ENCODE results near the gene CADM2.

Gene CADM2

GRCh38 chr3:85554153-85554552 lies 595.4 kb downstream of the CADM2 start:
- no peak for TF ChIP-seq CTCF (IDR thresholded peaks at IDR 0.05; ENCODE audit: low read depth, low read length, missing control alignments)
- in situ Hi-C loops (cut with HindIII; ENCODE audit: low sequenced_read_pairs): no loop called here
- no peak overlapping the region for H3K4me3 ChIP-seq (ENCODE audit: low read depth, low read length)
- no peak for DNase-seq (ENCODE audit: low read depth)

GRCh38 chr3:85560088-85560785 lies 601.4 kb downstream of the CADM2 start:
- in situ Hi-C loops (cut with HindIII; ENCODE audit: low sequenced_read_pairs): no loop called here
- TF ChIP-seq CTCF (IDR thresholded peaks at IDR 0.05; ENCODE audit: low read depth, low read length, missing control alignments): no peak
- peak; percentile 78 for DNase-seq (ENCODE audit: low read depth)
- no peak overlapping the region for H3K4me3 ChIP-seq (ENCODE audit: low read depth, low read length)

- H3K4me3 ChIP-seq (ENCODE audit: low read depth, low read length): no peak overlapping the region
- in situ Hi-C loops (cut with HindIII; ENCODE audit: low sequenced_read_pairs): no loop called here
- peak; percentile 31 for DNase-seq (ENCODE audit: low read depth)
- TF ChIP-seq CTCF (IDR thresholded peaks at IDR 0.05; ENCODE audit: low read depth, low read length, missing control alignments): peak; percentile 63
Measured at GRCh38 chr3:85567071-85567676, 608.4 kb downstream of the CADM2 start.

- in situ Hi-C loops (cut with HindIII; ENCODE audit: low sequenced_read_pairs): no loop called here
- DNase-seq (ENCODE audit: low read depth): no peak
- no peak overlapping the region for H3K4me3 ChIP-seq (ENCODE audit: low read depth, low read length)
- no peak for TF ChIP-seq CTCF (IDR thresholded peaks at IDR 0.05; ENCODE audit: low read depth, low read length, missing control alignments)
Measured at GRCh38 chr3:85570819-85571218, 612.0 kb downstream of the CADM2 start.

- no peak for DNase-seq (ENCODE audit: low read depth)
- in situ Hi-C loops (cut with HindIII; ENCODE audit: low sequenced_read_pairs): no loop called here
- no peak for TF ChIP-seq CTCF (IDR thresholded peaks at IDR 0.05; ENCODE audit: low read depth, low read length, missing control alignments)
- H3K4me3 ChIP-seq (ENCODE audit: low read depth, low read length): no peak overlapping the region
Measured at GRCh38 chr3:85571835-85572234, 613.0 kb downstream of the CADM2 start.

- no peak overlapping the region for H3K4me3 ChIP-seq (ENCODE audit: low read depth, low read length)
- peak; percentile 8 for DNase-seq (ENCODE audit: low read depth)
- in situ Hi-C loops (cut with HindIII; ENCODE audit: low sequenced_read_pairs): no loop called here
- TF ChIP-seq CTCF (IDR thresholded peaks at IDR 0.05; ENCODE audit: low read depth, low read length, missing control alignments): no peak
Measured at GRCh38 chr3:85572426-85572825, 613.6 kb downstream of the CADM2 start.
